Suprapubic skin (tissue), 4 donors: ENCODE data around the gene OR4C45. TPM values are rescaled to one million over a fixed set of nuclear protein-coding genes. Genes with fewer than 3 reads are reported as not detected.
"Not testable (repeated sequence)": the region's sequence is repeated elsewhere in the genome, so short reads cannot be mapped to it uniquely, and the experiment has no call there.

Source experiments
- DNase-seq, 2 donors: peaks; one replicate each; pipeline ENCODE4 v3.0.0-alpha.2; 2019; ENCODE audit warnings: low spot score in 2 of 2
- H3K27ac ChIP-seq: fragments of 200-600 bp; sonication (generic); one replicate; pipeline ENCODE4 v1.5.1; 2019
- H3K27me3 ChIP-seq: fragments of 200-600 bp; sonication (generic); one replicate; pipeline ENCODE4 v1.5.1; 2019
- H3K36me3 ChIP-seq: fragments of 200-600 bp; sonication (generic); one replicate; pipeline ENCODE4 v1.5.1; 2019
- H3K4me1 ChIP-seq: fragments of 200-600 bp; sonication (generic); one replicate; pipeline ENCODE4 v1.5.1; 2019
- H3K4me3 ChIP-seq: fragments of 200-600 bp; sonication (generic); one replicate; pipeline ENCODE4 v1.5.1; 2019; ENCODE audit warnings: mild to moderate bottlenecking
- H3K9me3 ChIP-seq: fragments of 200-600 bp; sonication (generic); one replicate; pipeline ENCODE4 v1.5.1; 2019
- EP300 ChIP-seq: sonication (generic); formaldehyde crosslinking; IDR thresholded peaks from one replicate; pipeline ENCODE4 v1.6.1; 2017; ENCODE audit warnings: antibody characterized with exemption
- POLR2A ChIP-seq, 2 donors: fragments of 450-650 bp; IDR thresholded peaks; one replicate each; pipeline ENCODE4 v1.6.1; 2017; ENCODE audit warnings: antibody characterized with exemption in 2 of 2, mild to moderate bottlenecking in 2 of 2, moderate library complexity in 2 of 2
- POLR2AphosphoS5 ChIP-seq, 3 donors: sonication (generic); formaldehyde crosslinking; IDR thresholded peaks; one replicate each; pipeline ENCODE4 v1.6.1; 2017; ENCODE audit warnings: antibody characterized with exemption in 3 of 3
- WGBS: methylation state at CpG from one replicate; pipeline ENCODE4 v1.1.5; 2018; 5-methylcytosine and 5-hydroxymethylcytosine counted together
- total RNA-seq, 4 donors: library from RNA; depleted of rRNA; stranded (reverse); fragments of >200 nt; gene quantifications; one replicate each; pipeline ENCODE4 v1.1.0, GENCODE V29; 2016
- TF ChIP-seq, protein P1 (sequence below), 2 donors: fragments of 200-600 bp in 1 of 2; fragments of 450-650 bp in 1 of 2; sonication (generic) in 1 of 2; IDR thresholded peaks; one replicate each; pipeline ENCODE4 v1.5.1; 2016 to 2019; ENCODE audit warnings: antibody characterized with exemption in 2 of 2, mild to moderate bottlenecking in 1 of 2, moderate library complexity in 1 of 2

Gene OR4C45
- total RNA-seq = not detected

DNA sequence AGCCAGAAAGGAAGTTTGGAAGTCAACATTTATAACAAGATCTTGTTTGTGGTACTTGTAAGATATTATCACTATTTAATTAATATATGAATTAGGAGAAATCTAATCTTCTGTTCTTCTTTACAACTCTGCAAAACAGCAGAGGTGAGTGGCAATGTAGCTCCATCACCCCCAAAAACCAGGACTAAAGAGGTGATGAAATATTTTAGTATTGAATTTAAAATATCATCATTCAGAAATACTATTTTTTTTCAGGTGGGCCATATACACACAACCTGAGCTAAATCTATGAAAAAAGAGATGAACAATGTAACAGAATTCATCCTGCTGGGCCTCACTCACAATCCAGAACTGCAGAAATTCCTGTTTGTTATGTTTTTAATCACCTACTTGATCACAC, at the start of gene OR4C45:
Gene OR4C45, plus strand, starts transcription at position 301 of the 400 bp plus-strand sequence.
- Histone ChIP-seq H3K4me1 (no peaks in the 10 kb centered on the region), H3K4me3 (no peak within 1 kb of the TSS), H3K27ac (no peak within 1 kb of the TSS), H3K9me3 (peaks cover 1% of the 10 kb centered on the region), H3K27me3 (no peaks in the 10 kb centered on the region), H3K36me3 (no peaks in the 10 kb centered on the region)
- TF ChIP-seq EP300 (no peak), POLR2AphosphoS5 (IDR thresholded peaks at IDR 0.05) (no peak), POLR2A (IDR thresholded peaks at IDR 0.05) (no peak)
- TF ChIP-seq, protein P1, sequence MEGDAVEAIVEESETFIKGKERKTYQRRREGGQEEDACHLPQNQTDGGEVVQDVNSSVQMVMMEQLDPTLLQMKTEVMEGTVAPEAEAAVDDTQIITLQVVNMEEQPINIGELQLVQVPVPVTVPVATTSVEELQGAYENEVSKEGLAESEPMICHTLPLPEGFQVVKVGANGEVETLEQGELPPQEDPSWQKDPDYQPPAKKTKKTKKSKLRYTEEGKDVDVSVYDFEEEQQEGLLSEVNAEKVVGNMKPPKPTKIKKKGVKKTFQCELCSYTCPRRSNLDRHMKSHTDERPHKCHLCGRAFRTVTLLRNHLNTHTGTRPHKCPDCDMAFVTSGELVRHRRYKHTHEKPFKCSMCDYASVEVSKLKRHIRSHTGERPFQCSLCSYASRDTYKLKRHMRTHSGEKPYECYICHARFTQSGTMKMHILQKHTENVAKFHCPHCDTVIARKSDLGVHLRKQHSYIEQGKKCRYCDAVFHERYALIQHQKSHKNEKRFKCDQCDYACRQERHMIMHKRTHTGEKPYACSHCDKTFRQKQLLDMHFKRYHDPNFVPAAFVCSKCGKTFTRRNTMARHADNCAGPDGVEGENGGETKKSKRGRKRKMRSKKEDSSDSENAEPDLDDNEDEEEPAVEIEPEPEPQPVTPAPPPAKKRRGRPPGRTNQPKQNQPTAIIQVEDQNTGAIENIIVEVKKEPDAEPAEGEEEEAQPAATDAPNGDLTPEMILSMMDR (IDR thresholded peaks at IDR 0.05) = no peak
- DNase-seq = no peak

DNA sequence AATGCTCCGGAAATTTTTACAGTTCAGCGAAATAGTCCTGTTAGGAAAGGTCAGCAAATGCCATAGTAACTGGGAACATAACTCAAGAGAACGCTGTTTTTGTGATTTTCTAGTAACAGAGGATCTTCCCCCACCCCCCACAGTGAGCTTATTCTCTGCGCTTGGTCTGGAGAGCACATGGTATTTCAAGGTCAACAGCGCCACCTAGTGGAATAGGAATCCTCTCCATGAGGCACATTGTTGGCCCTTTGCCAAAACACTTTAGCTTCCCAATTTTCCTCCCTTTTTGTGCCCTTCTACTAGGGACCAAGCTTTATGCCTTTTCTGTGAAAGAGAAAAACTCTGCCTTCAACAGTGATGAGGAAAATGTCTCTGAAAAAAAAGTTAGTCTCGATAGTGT, 37.1 kb upstream of the OR4C45 start:
- Histone ChIP-seq H3K4me3 (no peak overlapping the region), H3K27ac (no peak overlapping the region), H3K36me3 (no peaks in the 10 kb centered on the region), H3K4me1 (no peaks in the 10 kb centered on the region), H3K9me3 (peaks cover 2% of the 10 kb centered on the region), H3K27me3 (no peaks in the 10 kb centered on the region)
- WGBS = 52% methylated on average over 6 of the region's 6 CpGs
- DNase-seq = no peak
- TF ChIP-seq EP300 (no peak), POLR2AphosphoS5 (IDR thresholded peaks at IDR 0.05) (no peak), POLR2A (IDR thresholded peaks at IDR 0.05) (no peak)
- TF ChIP-seq, protein P1 (IDR thresholded peaks at IDR 0.05) = no peak

DNA sequence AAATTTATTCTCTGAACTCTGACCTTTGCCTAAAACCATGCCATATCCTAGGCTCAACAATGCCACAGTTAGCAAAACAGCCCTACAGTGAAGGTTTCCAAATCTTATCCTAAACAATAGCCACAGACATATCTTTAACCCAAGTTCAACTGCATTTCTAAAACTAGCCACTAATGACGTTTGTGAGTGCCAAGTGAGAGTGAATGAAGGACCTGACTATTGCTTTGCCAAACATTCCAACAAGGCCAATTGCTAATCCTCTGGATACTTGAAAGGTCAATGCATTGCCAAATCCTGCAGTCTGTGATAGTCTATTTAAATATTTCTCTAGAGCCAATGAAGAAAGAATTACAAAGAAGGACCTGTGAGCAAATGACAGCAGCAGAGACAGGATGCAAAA, 2.5 kb upstream of the OR4C45 start:
- no peaks in the 10 kb centered on the region for H3K4me1 ChIP-seq
- no peak overlapping the region for H3K27ac ChIP-seq
- no peaks in the 10 kb centered on the region for H3K36me3 ChIP-seq
- WGBS = 50% methylated on average over 1 of the region's 1 CpG
- no peaks in the 10 kb centered on the region for H3K27me3 ChIP-seq
- peaks cover 13% of the 10 kb centered on the region for H3K9me3 ChIP-seq
- H3K4me3 ChIP-seq = no peak overlapping the region
- DNase-seq = no peak
- no peak for TF ChIP-seq EP300
- no peak for TF ChIP-seq POLR2AphosphoS5 (IDR thresholded peaks at IDR 0.05)
- TF ChIP-seq, protein P1 (IDR thresholded peaks at IDR 0.05) = no peak
- TF ChIP-seq POLR2A (IDR thresholded peaks at IDR 0.05) = no peak

DNA sequence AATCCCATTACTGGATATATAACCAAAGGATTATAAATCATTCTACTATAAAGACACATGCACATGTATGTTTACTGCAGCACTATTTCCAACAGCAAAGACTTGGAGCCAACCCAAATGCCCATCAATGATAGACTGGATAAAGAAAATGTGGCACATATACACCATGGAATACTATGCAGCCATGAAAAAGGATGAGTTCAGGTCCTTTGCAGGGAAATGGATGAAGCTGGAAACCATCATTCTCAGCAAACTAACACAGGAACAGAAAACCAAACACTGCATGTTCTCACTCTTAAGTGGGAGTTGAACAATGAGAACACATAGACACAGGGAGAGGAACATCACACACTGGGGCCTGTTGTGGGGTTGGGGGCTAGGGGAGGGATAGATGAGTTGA, 3.6 kb downstream of the OR4C45 start:
- not testable (repeated sequence) for H3K27ac ChIP-seq, H3K27me3 ChIP-seq, DNase-seq, H3K9me3 ChIP-seq, H3K36me3 ChIP-seq, H3K4me1 ChIP-seq, H3K4me3 ChIP-seq

DNA sequence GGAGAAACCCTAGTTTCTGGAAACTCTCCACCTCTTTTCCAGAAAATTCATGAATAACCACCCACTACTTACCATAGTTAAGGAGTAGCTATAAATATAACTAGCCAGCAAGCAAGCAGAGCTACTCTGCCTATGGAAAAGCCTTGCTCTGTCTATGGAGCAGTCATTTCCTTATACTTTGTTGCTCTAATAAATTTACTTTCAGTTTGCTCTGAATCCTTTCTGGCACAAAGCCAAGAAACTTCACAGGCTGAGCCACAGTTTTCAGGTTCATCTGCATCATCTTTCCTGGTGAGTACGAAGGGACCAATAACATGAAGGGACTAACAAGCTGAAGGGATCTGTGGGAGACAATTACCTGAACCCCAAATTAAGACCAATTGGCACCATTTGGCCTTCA, 4.6 kb downstream of the OR4C45 start:
- H3K4me3 ChIP-seq = no peak overlapping the region
- whole genome bisulfite sequencing = 38% methylated on average over 1 of the region's 1 CpG

DNA sequence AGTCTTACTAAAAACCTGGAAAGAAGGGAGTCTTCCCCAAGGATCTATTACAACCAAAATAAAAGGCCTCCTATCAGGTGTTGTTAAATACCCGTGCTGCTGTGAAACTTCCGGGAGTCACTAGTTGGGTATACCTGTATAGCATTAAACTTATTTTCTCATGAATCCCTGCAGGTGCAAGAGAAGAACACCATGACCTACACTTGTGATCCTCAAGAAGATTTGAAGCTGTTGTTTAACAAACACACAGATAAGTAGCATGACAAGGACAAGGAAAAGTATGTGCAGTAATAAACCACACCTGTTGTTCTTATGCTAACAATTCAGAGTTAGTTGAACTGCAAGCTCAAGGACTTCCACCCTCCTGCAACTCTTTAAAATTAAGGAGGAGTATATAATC, 12.0 kb downstream of the OR4C45 start:
- TF ChIP-seq POLR2A (IDR thresholded peaks at IDR 0.05) (no peak), EP300 (no peak), POLR2AphosphoS5 (IDR thresholded peaks at IDR 0.05) (no peak)
- TF ChIP-seq, protein P1 (IDR thresholded peaks at IDR 0.05) = no peak
- no peak for DNase-seq
- 92% methylated on average over 2 of the region's 2 CpGs for WGBS
- H3K4me1 ChIP-seq = no peaks in the 10 kb centered on the region
- H3K27ac ChIP-seq = no peak overlapping the region
- no peaks in the 10 kb centered on the region for H3K36me3 ChIP-seq
- H3K9me3 ChIP-seq = no peaks in the 10 kb centered on the region
- no peaks in the 10 kb centered on the region for H3K27me3 ChIP-seq
- no peak overlapping the region for H3K4me3 ChIP-seq

More for the DNA sequence above, 4.6 kb downstream of the OR4C45 start:
- H3K36me3 ChIP-seq = no peaks in the 10 kb centered on the region
- no peaks in the 10 kb centered on the region for H3K27me3 ChIP-seq
- no peak for DNase-seq
- no peaks in the 10 kb centered on the region for H3K9me3 ChIP-seq
- TF ChIP-seq POLR2A (IDR thresholded peaks at IDR 0.05) (no peak), POLR2AphosphoS5 (IDR thresholded peaks at IDR 0.05) (no peak), EP300 (no peak)
- TF ChIP-seq, protein P1 (IDR thresholded peaks at IDR 0.05) = no peak
- no peak overlapping the region for H3K27ac ChIP-seq
- H3K4me1 ChIP-seq = no peaks in the 10 kb centered on the region

DNA sequence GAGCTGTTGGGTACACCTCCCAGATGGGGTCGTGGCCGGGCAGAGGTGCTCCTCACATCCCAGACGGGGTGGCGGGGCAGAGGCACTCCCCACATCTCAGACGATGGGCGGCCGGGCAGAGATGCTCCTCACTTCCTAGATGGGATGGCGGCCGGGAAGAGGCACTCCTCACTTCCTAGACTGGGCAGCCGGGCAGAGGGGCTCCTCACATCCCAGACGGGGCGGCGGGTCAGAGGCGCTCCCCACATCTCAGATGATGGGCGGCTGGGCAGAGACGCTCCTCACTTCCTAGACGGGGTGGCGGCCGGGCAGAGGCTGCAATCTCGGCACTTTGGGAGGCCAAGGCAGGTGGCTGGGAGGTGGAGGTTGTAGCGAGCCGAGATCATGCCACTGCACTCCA, 30.4 kb downstream of the OR4C45 start:
- H3K27ac ChIP-seq, H3K9me3 ChIP-seq, H3K36me3 ChIP-seq, H3K4me1 ChIP-seq, H3K4me3 ChIP-seq, DNase-seq, H3K27me3 ChIP-seq: not testable (repeated sequence)
- WGBS = 88% methylated on average over 21 of the region's 22 CpGs
